A673 (cell line): Measurements from ENCODE around the gene TTLL3. TPM values are rescaled to one million over a fixed set of nuclear protein-coding genes. Genes with fewer than 3 reads are reported as not detected.

Experiments
- BruUV-seq: library from RNA; stranded (reverse); fragments of 400-500 nt; replicated peaks from 2 replicates; lab custom pipeline; 2021; lab: Mats Ljungman, UMichigan
- CTCF ChIA-PET: fragments of 300-600 bp; sonication (Branson Sonifier 250); formaldehyde crosslinking; loops from one replicate; lab custom pipeline; 2022; ENCODE audit warnings: antibody characterized with exemption; lab: Charles Lee
- POLR2A ChIA-PET: fragments of 300-600 bp; sonication (Branson Sonifier 250); formaldehyde crosslinking; loops from one replicate; lab custom pipeline; 2022; ENCODE audit warnings: antibody characterized with exemption; ENCODE audit not compliant: low non-redundant PET; lab: Charles Lee
- DNase-seq: peaks from one replicate; pipeline ENCODE4 v3.0.0-alpha.2; 2015; ENCODE audit warnings: low spot score
- H3K27ac ChIP-seq: fragments of 200-600 bp; sonication (generic); 2 replicates; pipeline ENCODE4 v1.5.1; 2016; ENCODE audit warnings: mixed run types, low read depth, mild to moderate bottlenecking, mixed read lengths, antibody characterized with exemption, low read length; ENCODE audit not compliant: poor library complexity, severe bottlenecking
- H3K27me3 ChIP-seq: fragments of 200-600 bp; sonication (generic); replicated peaks from 2 replicates; pipeline ENCODE4 v1.6.1; 2017; ENCODE audit warnings: mixed run types, low read depth, mild to moderate bottlenecking, mixed read lengths, antibody characterized with exemption, low read length; ENCODE audit not compliant: insufficient read depth, poor library complexity
- H3K36me3 ChIP-seq: fragments of 200-600 bp; sonication (generic); 2 replicates; pipeline ENCODE4 v1.6.1; 2016; ENCODE audit warnings: mixed run types, mild to moderate bottlenecking, mixed read lengths, antibody characterized with exemption, low read length; ENCODE audit not compliant: insufficient read depth, poor library complexity, severe bottlenecking
- H3K4me1 ChIP-seq: fragments of 200-600 bp; sonication (generic); 2 replicates; pipeline ENCODE4 v1.6.1; 2017; ENCODE audit warnings: mixed run types, mild to moderate bottlenecking, mixed read lengths, antibody characterized with exemption, low read length; ENCODE audit not compliant: insufficient read depth, poor library complexity, severe bottlenecking
- H3K4me3 ChIP-seq: fragments of 200-600 bp; sonication (generic); 2 replicates; pipeline ENCODE4 v1.5.1; 2016; ENCODE audit warnings: low read depth, mixed run types, mild to moderate bottlenecking, mixed read lengths, low read length; ENCODE audit not compliant: poor library complexity, severe bottlenecking
- H3K9me3 ChIP-seq: fragments of 200-600 bp; sonication (generic); 2 replicates; pipeline ENCODE4 v1.6.1; 2016; ENCODE audit warnings: mixed run types, low read depth, mild to moderate bottlenecking, mixed read lengths, antibody characterized with exemption, low read length; ENCODE audit not compliant: poor library complexity, severe bottlenecking
- CTCF ChIP-seq: fragments of 300-800, 200-600 bp; sonication (generic); conservative IDR thresholded peaks from 2 replicates; pipeline ENCODE4 v1.5.1; 2017; ENCODE audit warnings: low read depth, mild to moderate bottlenecking, antibody characterized with exemption, low read length, moderate library complexity, mixed read lengths
- EZH2 ChIP-seq: fragments of 200-600 bp; sonication (generic); IDR thresholded peaks from 2 replicates; pipeline ENCODE4 v1.6.1; 2017; ENCODE audit warnings: borderline replicate concordance, low read depth, mild to moderate bottlenecking, mixed read lengths, antibody characterized with exemption, low read length; ENCODE audit not compliant: poor library complexity, severe bottlenecking
- intact Hi-C: fragments of 100-400 bp; cut with micrococcal nuclease; formaldehyde crosslinking; loops from one replicate; pipeline ENCODE4 v1.10.0; 2022; ENCODE audit not compliant: unreplicated experiment
- total RNA-seq: library from RNA; stranded (reverse); gene quantifications from 2 replicates; pipeline ENCODE4 v1.2.3, GENCODE V29; 2021

Gene TTLL3
- total RNA-seq, 1 experiment from 2014 or later = 6.7 TPM

GRCh38 chr3:9815986-9816385 is 5.9 kb downstream of the TTLL3 start:
- no peak for DNase-seq
- Histone ChIP-seq H3K36me3 (no peaks in the 10 kb centered on the region), H3K4me3 (no peak overlapping the region), H3K27ac (no peak overlapping the region), H3K9me3 (no peaks in the 10 kb centered on the region), H3K27me3 (no peaks in the 10 kb centered on the region), H3K4me1 (no peaks in the 10 kb centered on the region)
- no TSS peak for BruUV-seq
- POLR2A ChIA-PET = no interaction called here
- intact Hi-C loops = no loop called here
- TF ChIP-seq CTCF (no peak), EZH2 (no peak)
- CTCF ChIA-PET = no interaction called here

- BruUV-seq = no TSS peak
- ChIA-PET POLR2A (no interaction called here), CTCF (interaction anchor here (0.6 kb wide), 1 partner anchor 9 kb away, joined by 7 read pairs; no protein-coding TSS in a partner anchor)
These were observed 7.4 kb downstream of the TTLL3 start for GRCh38 chr3:9817436-9817835.

GRCh38 chr3:9818666-9819335 is 8.7 kb downstream of the TTLL3 start:
- DNase-seq = no peak
- Histone ChIP-seq H3K27ac (no peak overlapping the region), H3K9me3 (no peaks in the 10 kb centered on the region), H3K27me3 (no peaks in the 10 kb centered on the region), H3K36me3 (no peaks in the 10 kb centered on the region), H3K4me3 (no peak overlapping the region), H3K4me1 (no peaks in the 10 kb centered on the region)
- ChIA-PET CTCF (no interaction called here), POLR2A (no interaction called here)
- no TSS peak for BruUV-seq
- TF ChIP-seq CTCF (no peak), EZH2 (no peak)
- intact Hi-C loops = no loop called here

More at GRCh38 chr3:9817436-9817835, 7.4 kb downstream of the TTLL3 start:
- no peak for TF ChIP-seq CTCF
- TF ChIP-seq EZH2 = no peak
- no peak for DNase-seq
- Histone ChIP-seq H3K27ac (no peak overlapping the region), H3K4me1 (no peaks in the 10 kb centered on the region), H3K4me3 (no peak overlapping the region), H3K27me3 (no peaks in the 10 kb centered on the region), H3K9me3 (no peaks in the 10 kb centered on the region), H3K36me3 (no peaks in the 10 kb centered on the region)
- intact Hi-C loops = no loop called here
